MM.1S (cell line): ENCODE results near the gene PHF1.

Experiments used
- DNase-seq: peaks from one replicate; pipeline ENCODE4 v3.0.0-alpha.2; 2015
- H2AFZ ChIP-seq: fragments of 300-600 bp; sonication (generic); 2 replicates; pipeline ENCODE4 v1.6.0; 2016; ENCODE audit warnings: antibody characterized with exemption, low read length
- H3F3A ChIP-seq: fragments of 300-600 bp; sonication (generic); 2 replicates; pipeline ENCODE4 v1.6.1; 2016; ENCODE audit warnings: mild to moderate bottlenecking, antibody characterized with exemption, low read length, moderate library complexity, mixed read lengths; ENCODE audit not compliant: insufficient read depth
- H3K27ac ChIP-seq: fragments of 300-600 bp; sonication (generic); 2 replicates; pipeline ENCODE4 v1.5.1; 2016; ENCODE audit warnings: mild to moderate bottlenecking, low read length
- H3K27me3 ChIP-seq: fragments of 300-600 bp; sonication (generic); replicated peaks from 2 replicates; pipeline ENCODE4 v1.6.0; 2016; ENCODE audit warnings: low read length; ENCODE audit not compliant: insufficient read depth
- H3K36me3 ChIP-seq: fragments of 300-600 bp; sonication (generic); replicated peaks from 2 replicates; pipeline ENCODE4 v1.6.1; 2016; ENCODE audit warnings: mild to moderate bottlenecking, low read length, mixed read lengths; ENCODE audit not compliant: insufficient read depth
- H3K4me1 ChIP-seq: fragments of 300-600 bp; sonication (generic); 2 replicates; pipeline ENCODE4 v1.6.1; 2016; ENCODE audit warnings: low read length, mixed read lengths
- H3K4me2 ChIP-seq: fragments of 300-600 bp; sonication (generic); 2 replicates; pipeline ENCODE4 v1.6.0; 2016; ENCODE audit warnings: low read depth, low read length
- H3K4me3 ChIP-seq: fragments of 300-600 bp; sonication (generic); 2 replicates; pipeline ENCODE4 v1.5.1; 2016; ENCODE audit warnings: low read length, mixed read lengths
- H3K79me2 ChIP-seq: fragments of 300-600 bp; sonication (generic); 2 replicates; pipeline ENCODE4 v1.6.1; 2016; ENCODE audit warnings: mixed run types, low read length, mixed read lengths
- H3K9ac ChIP-seq: fragments of 300-600 bp; sonication (generic); 2 replicates; pipeline ENCODE4 v1.6.1; 2016; ENCODE audit warnings: low read length, mixed read lengths
- H3K9me2 ChIP-seq: fragments of 300-600 bp; sonication (generic); replicated peaks from 2 replicates; pipeline ENCODE4 v1.6.1; 2016; ENCODE audit warnings: mild to moderate bottlenecking, low read length, mixed read lengths; ENCODE audit not compliant: insufficient read depth
- H3K9me3 ChIP-seq: fragments of 300-600 bp; sonication (generic); replicated peaks from 2 replicates; pipeline ENCODE4 v1.6.1; 2016; ENCODE audit warnings: mild to moderate bottlenecking, low read length, mixed read lengths; ENCODE audit not compliant: insufficient read depth
- H4K20me1 ChIP-seq: fragments of 300-600 bp; sonication (generic); 2 replicates; pipeline ENCODE4 v1.6.1; 2016; ENCODE audit warnings: mild to moderate bottlenecking, low read length, moderate library complexity, mixed read lengths; ENCODE audit not compliant: insufficient read depth
- CTCF ChIP-seq: fragments of 300-600 bp; sonication (generic); IDR thresholded peaks from 2 replicates; pipeline ENCODE4 v1.5.1; 2016; ENCODE audit warnings: antibody characterized with exemption, low read length, mixed read lengths
- EZH2 ChIP-seq: fragments of 300-600 bp; sonication (generic); optimal IDR thresholded peaks from 2 replicates; pipeline ENCODE3; 2017; ENCODE audit warnings: low read depth, mild to moderate bottlenecking, antibody characterized with exemption, low read length, mixed read lengths
- EZH2phosphoT487 ChIP-seq: fragments of 300-600 bp; sonication (generic); IDR thresholded peaks from 2 replicates; pipeline ENCODE4 v1.6.1; 2018; ENCODE audit warnings: antibody characterized with exemption, low read length

The PHF1 gene

GRCh38 chr6:33380272-33380981 is 30.4 kb upstream of the PHF1 start:
- Histone ChIP-seq H3K36me3 (no peaks in the 10 kb centered on the region), H3K4me1 (no peaks in the 10 kb centered on the region), H3K9me2 (no peaks in the 10 kb centered on the region), H3K4me2 (no peak overlapping the region), H3K79me2 (no peaks in the 10 kb centered on the region), H3F3A (no peaks in the 10 kb centered on the region), H3K4me3 (no peak overlapping the region), H3K27ac (no peak overlapping the region), H3K9ac (no peak overlapping the region), H3K27me3 (no peaks in the 10 kb centered on the region), H3K9me3 (no peaks in the 10 kb centered on the region), H2AFZ (no peak overlapping the region), H4K20me1 (no peaks in the 10 kb centered on the region)
- TF ChIP-seq EZH2phosphoT487, result no peak
- no peak for TF ChIP-seq EZH2
- DNase-seq, result no peak

DNA sequence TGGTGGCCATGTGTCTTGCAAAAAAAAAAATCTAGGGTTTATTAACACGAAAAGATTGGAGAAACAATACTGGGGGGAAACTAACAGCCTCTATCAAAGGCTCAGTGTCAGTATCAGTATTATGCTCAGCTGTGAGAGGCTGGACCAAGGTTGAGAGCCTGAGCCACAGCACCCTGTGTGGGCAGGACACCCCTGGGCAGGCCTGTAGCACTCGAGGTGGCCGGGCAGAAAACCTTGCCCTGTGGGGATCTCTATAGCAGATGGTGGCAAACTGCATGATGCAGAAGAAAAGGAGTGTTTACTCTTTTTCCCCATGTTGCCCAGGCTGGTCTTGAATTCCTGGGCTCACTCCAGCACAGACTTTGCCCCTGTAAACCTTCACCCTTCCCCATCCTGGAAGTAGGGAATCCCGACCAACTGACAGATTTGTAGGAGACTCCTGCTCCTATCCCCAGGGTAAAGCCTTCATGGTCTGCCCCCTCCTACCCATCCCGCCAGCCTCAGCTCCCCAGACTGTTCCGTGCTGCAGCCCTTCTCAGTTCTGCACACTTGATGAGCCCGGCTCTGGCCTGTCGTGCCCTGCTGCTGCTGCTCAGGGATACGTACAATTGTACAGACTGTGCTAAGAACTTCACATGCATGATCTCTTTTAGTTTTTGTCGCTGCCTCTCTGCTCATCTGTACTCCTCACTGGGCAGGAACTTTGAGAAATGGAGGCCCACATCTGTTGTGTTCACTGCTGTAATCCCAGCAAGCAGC is 27.2 kb upstream of the PHF1 start:
- Histone ChIP-seq H3K4me3 (no peak overlapping the region), H3K4me1 (no peaks in the 10 kb centered on the region), H2AFZ (no peak overlapping the region), H3K4me2 (no peak overlapping the region), H3K9me3 (no peaks in the 10 kb centered on the region), H3F3A (no peaks in the 10 kb centered on the region), H3K36me3 (no peaks in the 10 kb centered on the region), H4K20me1 (no peaks in the 10 kb centered on the region), H3K9me2 (no peaks in the 10 kb centered on the region), H3K79me2 (no peaks in the 10 kb centered on the region), H3K27me3 (no peaks in the 10 kb centered on the region), H3K9ac (no peak overlapping the region), H3K27ac (no peak overlapping the region)
- TF ChIP-seq EZH2 (no peak), EZH2phosphoT487 (no peak), CTCF (no peak)
- no peak for DNase-seq

GRCh38 chr6:33384581-33385020 is 26.2 kb upstream of the PHF1 start:
- H3K4me2 ChIP-seq, result no peak overlapping the region
- no peak for TF ChIP-seq EZH2
- TF ChIP-seq EZH2phosphoT487, result no peak
- no peak for TF ChIP-seq CTCF
- H3K27ac ChIP-seq, result no peak overlapping the region
- no peaks in the 10 kb centered on the region for H3K36me3 ChIP-seq
- H3F3A ChIP-seq, result no peaks in the 10 kb centered on the region
- no peaks in the 10 kb centered on the region for H3K4me1 ChIP-seq
- no peaks in the 10 kb centered on the region for H3K9me3 ChIP-seq
- no peaks in the 10 kb centered on the region for H3K9me2 ChIP-seq
- no peak for DNase-seq
- no peak overlapping the region for H3K4me3 ChIP-seq
- no peak overlapping the region for H2AFZ ChIP-seq
- H3K9ac ChIP-seq, result no peak overlapping the region
- no peaks in the 10 kb centered on the region for H3K79me2 ChIP-seq
- no peaks in the 10 kb centered on the region for H3K27me3 ChIP-seq
- H4K20me1 ChIP-seq, result no peaks in the 10 kb centered on the region

GRCh38 chr6:33390173-33390572 is 20.6 kb upstream of the PHF1 start:
- H3F3A ChIP-seq, result peaks cover 19% of the 10 kb centered on the region
- H3K4me1 ChIP-seq, result peaks cover 21% of the 10 kb centered on the region
- H3K79me2 ChIP-seq, result peaks cover 35% of the 10 kb centered on the region
- no peaks in the 10 kb centered on the region for H3K9me2 ChIP-seq
- no peaks in the 10 kb centered on the region for H3K36me3 ChIP-seq
- no peak overlapping the region for H2AFZ ChIP-seq
- no peaks in the 10 kb centered on the region for H3K27me3 ChIP-seq
- no peaks in the 10 kb centered on the region for H3K9me3 ChIP-seq
- H3K4me3 ChIP-seq, result no peak overlapping the region
- TF ChIP-seq EZH2, result no peak
- TF ChIP-seq EZH2phosphoT487, result no peak
- no peak for TF ChIP-seq CTCF
- H4K20me1 ChIP-seq, result no peaks in the 10 kb centered on the region
- H3K4me2 ChIP-seq, result no peak overlapping the region
- H3K9ac ChIP-seq, result no peak overlapping the region
- DNase-seq, result no peak
- H3K27ac ChIP-seq, result no peak overlapping the region
